ENCODE results near the gene MYBPHL.
"Not testable (repeated sequence)": the region's sequence is repeated elsewhere in the genome, so short reads cannot be mapped to it uniquely, and the experiment has no call there.

MYBPHL gene

GRCh38 chr1:109319114-109319513 lies 12.3 kb upstream of the MYBPHL start:
- Histone ChIP-seq H3K9ac (ENCODE audit: low read depth, low read length) (no peak overlapping the region), H3K4me1 (ENCODE audit: insufficient read depth, low read length) (no peaks in the 10 kb centered on the region), H3K36me3 (ENCODE audit: insufficient read depth, low read length) (peaks cover 27% of the 10 kb centered on the region), H3K9me3 (ENCODE audit: control insufficient read depth, insufficient read depth, low read length) (no peaks in the 10 kb centered on the region)

DNA sequence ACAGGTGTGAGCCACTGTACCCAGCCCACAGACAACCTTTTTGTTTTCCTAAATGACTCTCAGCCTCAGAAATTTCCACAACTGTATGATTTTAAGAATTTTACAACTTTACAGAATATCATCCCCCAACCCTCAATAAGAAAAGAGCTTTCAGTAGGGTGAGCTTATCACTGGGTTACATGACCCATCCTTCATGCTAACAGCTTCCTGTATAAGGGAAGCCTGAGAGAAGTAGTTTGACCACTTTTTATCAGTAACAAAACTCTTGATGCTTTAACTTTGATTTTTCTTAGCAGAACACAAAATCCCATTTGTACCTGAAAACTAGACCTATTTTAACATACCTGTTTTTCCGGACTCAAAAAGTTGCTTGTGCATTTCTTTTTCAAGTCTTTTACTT lies 9.7 kb upstream of the MYBPHL start:
- Histone ChIP-seq H3K4me1 (ENCODE audit: insufficient read depth, low read length) (no peaks in the 10 kb centered on the region), H3K9ac (ENCODE audit: low read depth, low read length) (no peak overlapping the region), H3K36me3 (ENCODE audit: insufficient read depth, low read length) (peaks cover 28% of the 10 kb centered on the region), H3K9me3 (ENCODE audit: control insufficient read depth, insufficient read depth, low read length) (no peaks in the 10 kb centered on the region)

DNA sequence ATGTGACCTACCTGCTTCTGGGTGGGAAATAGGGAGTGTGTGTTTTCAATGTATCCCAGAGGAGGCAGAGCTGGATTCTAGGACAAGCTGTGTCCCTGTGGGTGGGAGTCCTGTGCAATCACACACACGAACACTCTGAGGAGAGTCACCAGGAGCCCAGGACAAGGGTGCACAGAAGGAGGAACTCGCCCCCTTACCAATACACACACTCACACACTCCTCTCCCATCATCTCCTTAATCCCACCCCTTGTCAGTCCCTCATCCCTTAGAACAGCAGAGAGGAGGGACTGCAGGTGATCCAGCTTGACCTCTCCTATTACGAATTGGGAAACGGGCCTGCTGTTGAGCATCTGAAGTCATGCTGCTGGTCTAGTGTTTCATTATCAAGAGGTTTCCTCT lies 8.5 kb upstream of the MYBPHL start:
- Histone ChIP-seq H3K9ac (ENCODE audit: low read depth, low read length) (no peak overlapping the region), H3K4me1 (ENCODE audit: insufficient read depth, low read length) (no peaks in the 10 kb centered on the region), H3K36me3 (ENCODE audit: insufficient read depth, low read length) (peaks cover 24% of the 10 kb centered on the region), H3K9me3 (ENCODE audit: control insufficient read depth, insufficient read depth, low read length) (no peaks in the 10 kb centered on the region)

DNA sequence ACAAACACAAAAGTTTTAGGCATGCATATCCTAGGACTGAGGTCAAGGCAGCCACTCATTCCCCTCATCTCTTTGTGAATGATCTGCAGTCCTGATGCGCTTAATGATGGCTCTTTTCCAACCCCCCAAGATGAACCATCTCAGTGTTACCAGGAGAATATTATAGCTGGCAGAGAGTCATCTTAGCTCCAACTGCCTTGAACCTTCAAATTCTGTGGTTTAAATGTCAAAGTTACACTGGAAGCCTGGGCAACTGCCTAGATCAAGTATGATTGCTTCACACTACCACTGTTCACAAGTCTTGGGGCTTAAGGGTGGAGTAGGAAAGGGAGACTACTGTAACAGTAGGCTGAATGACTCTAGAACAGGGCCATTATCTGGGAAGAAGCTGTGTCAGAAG lies 8.0 kb upstream of the MYBPHL start:
- Histone ChIP-seq H3K36me3 (ENCODE audit: insufficient read depth, low read length) (peaks cover 23% of the 10 kb centered on the region), H3K9me3 (ENCODE audit: control insufficient read depth, insufficient read depth, low read length) (no peaks in the 10 kb centered on the region), H3K9ac (ENCODE audit: low read depth, low read length) (no peak overlapping the region), H3K4me1 (ENCODE audit: insufficient read depth, low read length) (no peaks in the 10 kb centered on the region)

GRCh38 chr1:109312978-109313775 lies 6.4 kb upstream of the MYBPHL start:
- peaks cover 23% of the 10 kb centered on the region for H3K36me3 ChIP-seq (ENCODE audit: insufficient read depth, low read length)

GRCh38 chr1:109312246-109312645 lies 5.4 kb upstream of the MYBPHL start:
- H3K4me1 ChIP-seq (ENCODE audit: insufficient read depth, low read length): peaks cover 6% of the 10 kb centered on the region; the same call in 1 of the 2 replicates
- no peaks in the 10 kb centered on the region for H3K9me3 ChIP-seq (ENCODE audit: control insufficient read depth, insufficient read depth, low read length)
- peaks cover 19% of the 10 kb centered on the region for H3K36me3 ChIP-seq (ENCODE audit: insufficient read depth, low read length)
- no peak overlapping the region for H3K9ac ChIP-seq (ENCODE audit: low read depth, low read length)

More at GRCh38 chr1:109312978-109313775, 6.4 kb upstream of the MYBPHL start:
- Histone ChIP-seq H3K4me1 (ENCODE audit: insufficient read depth, low read length) (no peaks in the 10 kb centered on the region), H3K9me3 (ENCODE audit: control insufficient read depth, insufficient read depth, low read length) (no peaks in the 10 kb centered on the region), H3K9ac (ENCODE audit: low read depth, low read length) (no peak overlapping the region)

GRCh38 chr1:109309347-109309746 lies 2.5 kb upstream of the MYBPHL start:
- Histone ChIP-seq H3K4me1 (ENCODE audit: insufficient read depth, low read length) (peaks cover 23% of the 10 kb centered on the region), H3K36me3 (ENCODE audit: insufficient read depth, low read length) (peaks cover 9% of the 10 kb centered on the region), H3K9ac (ENCODE audit: low read depth, low read length) (no peak overlapping the region), H3K9me3 (ENCODE audit: control insufficient read depth, insufficient read depth, low read length) (no peaks in the 10 kb centered on the region)

DNA sequence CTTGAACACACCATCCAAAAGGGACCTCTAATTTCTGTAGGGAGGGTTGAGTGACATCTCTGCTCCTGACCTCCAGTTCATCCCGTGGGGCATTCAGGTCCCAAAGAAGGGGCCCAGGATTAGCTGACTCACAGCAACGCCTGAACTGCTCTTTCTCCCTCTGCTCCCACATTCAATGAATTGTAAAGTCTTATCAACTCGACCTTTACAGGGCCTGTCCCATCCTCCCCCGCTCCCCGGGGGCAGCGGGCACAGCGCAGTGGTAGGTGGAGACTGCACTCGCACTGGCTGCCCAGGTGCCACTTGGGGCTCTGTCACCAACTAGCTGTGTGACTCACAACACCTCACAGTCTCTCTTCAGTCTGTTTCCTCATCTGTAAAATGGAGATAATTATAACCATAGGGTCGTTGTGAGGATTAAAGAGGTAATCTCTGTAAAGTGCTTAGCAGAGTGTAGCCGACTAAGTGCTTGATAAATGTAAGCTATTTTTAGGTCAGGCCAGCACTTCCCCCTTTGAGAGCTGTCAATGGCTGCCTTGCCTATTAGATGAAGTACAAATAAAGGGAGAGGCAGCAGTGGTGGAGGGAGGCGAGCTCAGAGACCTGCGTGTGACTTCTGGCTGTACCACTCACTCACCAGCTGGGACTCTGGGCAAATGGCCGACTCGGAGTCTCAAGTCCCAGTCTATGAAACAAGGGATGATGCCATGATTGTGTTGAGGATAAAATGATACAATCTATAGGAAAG lies 637 bp upstream of the MYBPHL start:
- H3K36me3 ChIP-seq (ENCODE audit: insufficient read depth, low read length): peaks cover 3% of the 10 kb centered on the region
- no peaks in the 10 kb centered on the region for H3K9me3 ChIP-seq (ENCODE audit: control insufficient read depth, insufficient read depth, low read length)
- H3K4me1 ChIP-seq (ENCODE audit: insufficient read depth, low read length): peaks cover 23% of the 10 kb centered on the region
- H3K9ac ChIP-seq (ENCODE audit: low read depth, low read length): no peak overlapping the region

DNA sequence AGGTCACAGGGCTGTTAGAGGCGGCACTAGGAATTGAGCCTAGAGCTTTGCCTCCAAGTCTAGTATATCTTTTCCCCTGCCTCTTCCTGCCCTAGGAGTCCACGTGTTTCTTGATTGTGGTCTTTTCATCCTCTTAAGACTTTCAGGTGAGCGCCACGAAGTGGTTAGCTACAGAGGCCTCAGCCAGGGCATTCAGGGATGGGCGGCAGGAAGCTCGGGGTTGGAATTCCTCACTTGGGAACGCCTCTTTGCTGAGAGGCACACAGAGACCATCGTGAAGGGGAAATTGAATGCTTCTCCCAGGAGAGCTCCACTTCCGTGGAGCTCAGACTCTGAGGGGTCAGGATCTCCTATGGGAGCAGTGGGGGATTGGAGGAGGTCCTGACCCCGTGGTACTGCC lies 820 bp downstream of the MYBPHL start:
- not testable (repeated sequence) for H3K36me3 ChIP-seq (ENCODE audit: insufficient read depth, low read length); H3K9ac ChIP-seq (ENCODE audit: low read depth, low read length); H3K9me3 ChIP-seq (ENCODE audit: control insufficient read depth, insufficient read depth, low read length)
- peaks cover 23% of the 10 kb centered on the region for H3K4me1 ChIP-seq (ENCODE audit: insufficient read depth, low read length)

DNA sequence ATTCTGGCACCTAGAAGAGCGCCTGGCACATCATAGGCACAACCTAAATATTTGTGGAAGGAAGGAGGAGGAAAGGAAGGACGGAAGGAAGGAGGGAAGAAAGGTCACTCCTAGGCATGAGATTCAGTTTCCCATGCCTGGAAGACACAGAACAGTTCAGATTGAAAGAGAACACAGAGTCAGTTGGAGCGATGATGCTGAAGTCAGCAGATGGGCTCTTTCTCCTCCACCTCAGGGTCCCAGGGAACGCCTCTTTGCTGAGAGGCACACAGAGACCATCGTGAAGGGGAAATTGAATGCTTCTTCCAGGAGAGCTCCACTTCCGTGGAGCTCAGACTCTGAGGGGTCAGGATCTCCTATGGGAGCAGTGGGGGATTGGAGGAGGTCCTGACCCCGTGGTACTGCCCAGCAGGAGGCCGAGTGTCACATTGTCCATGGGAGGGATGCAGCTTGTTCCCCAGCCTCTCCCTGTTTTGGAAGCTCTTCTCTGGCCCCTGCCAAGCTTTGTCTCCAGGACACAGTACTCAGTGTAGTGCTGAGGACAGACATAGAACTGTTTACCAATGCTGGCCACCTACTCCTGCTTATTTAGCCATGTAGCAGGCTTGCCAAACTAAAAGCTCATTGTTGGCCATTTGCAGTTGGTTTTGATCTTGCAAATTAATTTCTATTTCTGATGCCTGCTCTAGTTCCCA lies 2.4 kb downstream of the MYBPHL start:
- Histone ChIP-seq H3K9ac (ENCODE audit: low read depth, low read length) (no peak overlapping the region), H3K4me1 (ENCODE audit: insufficient read depth, low read length) (peaks cover 23% of the 10 kb centered on the region), H3K9me3 (ENCODE audit: control insufficient read depth, insufficient read depth, low read length) (no peaks in the 10 kb centered on the region), H3K36me3 (ENCODE audit: insufficient read depth, low read length) (no peaks in the 10 kb centered on the region)

GRCh38 chr1:109301874-109302273 lies 4.9 kb downstream of the MYBPHL start:
- Histone ChIP-seq H3K36me3 (ENCODE audit: insufficient read depth, low read length) (no peaks in the 10 kb centered on the region), H3K9ac (ENCODE audit: low read depth, low read length) (no peak overlapping the region), H3K9me3 (ENCODE audit: control insufficient read depth, insufficient read depth, low read length) (no peaks in the 10 kb centered on the region), H3K4me1 (ENCODE audit: insufficient read depth, low read length) (peaks cover 13% of the 10 kb centered on the region)

- Histone ChIP-seq H3K36me3 (ENCODE audit: insufficient read depth, low read length) (no peaks in the 10 kb centered on the region), H3K9me3 (ENCODE audit: control insufficient read depth, insufficient read depth, low read length) (no peaks in the 10 kb centered on the region), H3K4me1 (ENCODE audit: insufficient read depth, low read length) (peaks cover 8% of the 10 kb centered on the region; the same call in 1 of the 2 replicates), H3K9ac (ENCODE audit: low read depth, low read length) (no peak overlapping the region)
Observed at GRCh38 chr1:109300650-109301151, 6.1 kb downstream of the MYBPHL start.

DNA sequence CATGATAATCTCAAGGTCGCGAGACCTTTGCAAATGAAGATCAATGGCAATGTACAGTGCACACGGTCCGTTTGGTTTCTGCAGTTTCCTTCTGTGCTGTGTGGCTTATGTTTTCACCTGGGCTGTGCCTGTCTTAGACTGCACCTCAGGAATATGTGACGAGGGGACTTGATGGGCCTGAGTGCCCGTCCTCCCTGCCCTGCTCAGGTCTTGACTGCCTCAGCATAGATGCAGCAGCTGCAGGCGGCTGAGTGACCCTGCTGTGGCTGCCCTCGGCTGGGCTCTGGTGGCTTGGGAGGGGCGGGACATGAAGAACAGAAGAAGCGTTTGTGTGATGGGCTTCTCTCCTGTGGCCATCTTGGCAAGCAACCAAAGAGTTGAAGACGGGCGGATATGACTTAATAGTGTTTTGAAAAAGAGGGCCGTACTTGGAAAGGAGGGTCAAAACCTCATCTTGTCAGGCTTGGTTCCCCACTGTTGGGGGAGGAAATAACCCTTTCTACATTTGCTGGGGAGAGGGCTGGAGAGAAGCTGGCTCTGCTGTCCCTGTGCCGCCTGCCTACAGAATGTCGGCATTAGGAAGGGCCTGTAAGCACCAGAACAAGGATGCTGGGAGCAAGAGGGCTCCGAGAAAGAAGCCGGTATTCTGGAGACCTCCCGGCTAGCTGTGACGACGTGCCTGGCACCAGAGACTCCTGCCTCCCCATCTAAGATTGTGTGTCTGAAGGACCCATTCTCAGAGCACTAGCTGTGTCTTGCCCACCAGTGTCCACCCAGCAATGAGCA lies 7.1 kb downstream of the MYBPHL start:
- H3K4me1 ChIP-seq (ENCODE audit: insufficient read depth, low read length): 0 out of 2 replicates have a peak, but pooled peaks cover 5% of the 10 kb centered on the region
- H3K36me3 ChIP-seq (ENCODE audit: insufficient read depth, low read length): no peaks in the 10 kb centered on the region
- H3K9me3 ChIP-seq (ENCODE audit: control insufficient read depth, insufficient read depth, low read length): no peaks in the 10 kb centered on the region
- H3K9ac ChIP-seq (ENCODE audit: low read depth, low read length): no peak overlapping the region

Data from ES-I3 (cell line).